Sigmoid colon (tissue), 4 donors: ENCODE measurements around the gene GSTP1.

ENCODE experiments used
- CTCF ChIP-seq, 4 experiments: fragments of 450-650 bp in 3 of 4; fragments of 200-600 bp in 1 of 4; IDR thresholded peaks; one replicate each; pipeline ENCODE4 v1.5.1; 2016 to 2019; ENCODE audit warnings: antibody characterized with exemption in 4 of 4, mild to moderate bottlenecking in 3 of 4, moderate library complexity in 2 of 4
- EP300 ChIP-seq, 4 donors: sonication (generic); formaldehyde crosslinking; IDR thresholded peaks; one replicate each; pipeline ENCODE4 v1.6.1; 2017; ENCODE audit warnings: antibody characterized with exemption in 4 of 4
- POLR2A ChIP-seq, 2 donors: fragments of 450-650 bp; IDR thresholded peaks; one replicate each; pipeline ENCODE4 v1.6.1; 2016; ENCODE audit warnings: antibody characterized with exemption in 2 of 2, mild to moderate bottlenecking in 2 of 2, moderate library complexity in 2 of 2
- POLR2AphosphoS5 ChIP-seq, 4 donors: sonication (generic); formaldehyde crosslinking; IDR thresholded peaks; one replicate each; pipeline ENCODE4 v1.6.1; 2017; ENCODE audit warnings: antibody characterized with exemption in 4 of 4

- TF ChIP-seq POLR2AphosphoS5 (IDR thresholded peaks at IDR 0.05) (no peak), POLR2A (IDR thresholded peaks at IDR 0.05) (no peak), CTCF (IDR thresholded peaks at IDR 0.05) (no peak), EP300 (IDR thresholded peaks at IDR 0.05) (no peak)
Observed at GRCh38 chr11:67632982-67633755, 49.6 kb downstream of the GSTP1 start.
